WTC11 (cell line): ENCODE results near the gene ST6GALNAC3.

Experiments
- AFF4 ChIP-seq: sonication (generic); formaldehyde crosslinking; IDR thresholded peaks from 2 replicates; pipeline ENCODE4 v1.8.1; 2023; ENCODE audit warnings: mild to moderate bottlenecking, missing genetic modification reagents, borderline replicate concordance
- CTCF ChIP-seq: fragments of 200-600 bp; IDR thresholded peaks from 2 replicates; pipeline ENCODE4 v1.8.0; 2022; ENCODE audit warnings: antibody characterized with exemption
- ELF4 ChIP-seq: sonication (generic); formaldehyde crosslinking; IDR thresholded peaks from 2 replicates; pipeline ENCODE4 v1.8.1; 2022; ENCODE audit warnings: low read depth, mild to moderate bottlenecking, moderate library complexity, missing genetic modification reagents
- PRDM15 ChIP-seq: sonication (generic); formaldehyde crosslinking; IDR thresholded peaks from 2 replicates; pipeline ENCODE4 v1.8.0; 2022; ENCODE audit warnings: missing genetic modification reagents
- PREB ChIP-seq: sonication (generic); formaldehyde crosslinking; IDR thresholded peaks from 2 replicates; pipeline ENCODE4 v1.8.1; 2022; ENCODE audit warnings: mild to moderate bottlenecking, missing genetic modification reagents, moderate library complexity, borderline replicate concordance
- USF1 ChIP-seq: sonication (generic); formaldehyde crosslinking; IDR thresholded peaks from 2 replicates; pipeline ENCODE4 v1.8.0; 2022; ENCODE audit warnings: mild to moderate bottlenecking, missing genetic modification reagents
- ZMAT4 ChIP-seq: fragments of 250-450 bp; sonication (Bioruptor Pico); IDR thresholded peaks from 2 replicates; pipeline ENCODE4 v1.9.0; 2021; ENCODE audit warnings: mild to moderate bottlenecking
- ZNF138 ChIP-seq: sonication (generic); formaldehyde crosslinking; conservative IDR thresholded peaks from 2 replicates; pipeline ENCODE4 v1.8.1; 2022; ENCODE audit warnings: mild to moderate bottlenecking, moderate library complexity, missing genetic modification reagents
- ZNF425 ChIP-seq: fragments of 250-450 bp; sonication (Bioruptor Pico); conservative IDR thresholded peaks from 2 replicates; pipeline ENCODE4 v1.9.0; 2021; ENCODE audit warnings: mild to moderate bottlenecking

GRCh38 chr1:76266762-76267161 is 192.2 kb downstream of the ST6GALNAC3 start:
- TF ChIP-seq USF1 (CRISPR knock-in tag) (no peak), CTCF (no peak), PREB (CRISPR knock-in tag) (no peak), ELF4 (CRISPR knock-in tag) (no peak), ZMAT4 (CRISPR knock-in tag) (no peak), ZNF138 (CRISPR knock-in tag) (no peak), PRDM15 (no peak), ZNF425 (no peak), AFF4 (CRISPR knock-in tag) (no peak)
